ENCODE data around the gene DNAJC18.

The DNAJC18 gene

GRCh38 chr5:139418793-139419192, 20.5 kb downstream of the DNAJC18 start:
- H3K27ac ChIP-seq: no peak overlapping the region
- no peak overlapping the region for H3K4me3 ChIP-seq (ENCODE audit: low read depth in 1 of 2, low read length in 1 of 2)
- H3K27me3 ChIP-seq: no peaks in the 10 kb centered on the region
- no peaks in the 10 kb centered on the region for H3K9me3 ChIP-seq
- no peak for TF ChIP-seq CTCF (IDR thresholded peaks at IDR 0.05)
- no peaks in the 10 kb centered on the region for H3K36me3 ChIP-seq
- H3K4me1 ChIP-seq (ENCODE audit: control insufficient read depth in 1 of 2, insufficient read depth in 1 of 2, low read depth in 1 of 2, low read length in 1 of 2): no peaks in the 10 kb centered on the region

- H3K27ac ChIP-seq: no peak overlapping the region
- H3K4me3 ChIP-seq (ENCODE audit: low read depth in 1 of 2, low read length in 1 of 2): no peak overlapping the region
- TF ChIP-seq CTCF (IDR thresholded peaks at IDR 0.05): no peak
- H3K4me1 ChIP-seq (ENCODE audit: control insufficient read depth in 1 of 2, insufficient read depth in 1 of 2, low read depth in 1 of 2, low read length in 1 of 2): no peaks in the 10 kb centered on the region
- H3K36me3 ChIP-seq: no peaks in the 10 kb centered on the region
- H3K9me3 ChIP-seq: no peaks in the 10 kb centered on the region
- no peaks in the 10 kb centered on the region for H3K27me3 ChIP-seq
Measured at GRCh38 chr5:139417214-139417613, 22.1 kb downstream of the DNAJC18 start.

DNA sequence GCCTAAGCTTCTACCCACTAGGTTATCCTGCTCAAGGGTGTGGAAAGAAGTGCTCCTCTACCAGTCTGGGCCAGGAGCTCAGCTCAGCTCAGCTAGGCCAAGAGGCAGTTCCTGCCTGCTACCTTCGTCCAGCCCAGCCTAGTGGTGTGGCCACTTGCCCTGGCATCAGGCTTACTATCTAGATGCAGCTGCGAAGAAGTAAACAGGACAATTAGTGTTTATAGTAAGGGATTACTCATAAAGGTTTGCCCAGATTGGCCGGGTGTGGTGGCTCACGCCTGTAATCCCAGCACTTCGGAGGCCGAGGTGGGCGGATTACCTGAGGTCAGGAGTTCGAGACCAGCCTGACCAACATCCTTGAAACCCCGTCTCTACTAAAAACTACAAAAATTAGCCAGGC, 22.7 kb downstream of the DNAJC18 start:
- H3K4me1 ChIP-seq (ENCODE audit: control insufficient read depth in 1 of 2, insufficient read depth in 1 of 2, low read depth in 1 of 2, low read length in 1 of 2): no peaks in the 10 kb centered on the region
- TF ChIP-seq CTCF (IDR thresholded peaks at IDR 0.05): no peak

GRCh38 chr5:139415869-139416268, 23.5 kb downstream of the DNAJC18 start:
- no peak for TF ChIP-seq CTCF (IDR thresholded peaks at IDR 0.05)
- H3K36me3 ChIP-seq: no peaks in the 10 kb centered on the region
- H3K9me3 ChIP-seq: no peaks in the 10 kb centered on the region
- no peaks in the 10 kb centered on the region for H3K4me1 ChIP-seq (ENCODE audit: control insufficient read depth in 1 of 2, insufficient read depth in 1 of 2, low read depth in 1 of 2, low read length in 1 of 2)
- H3K27me3 ChIP-seq: no peaks in the 10 kb centered on the region
- no peak overlapping the region for H3K4me3 ChIP-seq (ENCODE audit: low read depth in 1 of 2, low read length in 1 of 2)
- H3K27ac ChIP-seq: no peak overlapping the region

More for the DNA sequence above, 22.7 kb downstream of the DNAJC18 start:
- no peaks in the 10 kb centered on the region for H3K27me3 ChIP-seq
- H3K4me3 ChIP-seq (ENCODE audit: low read depth in 1 of 2, low read length in 1 of 2): no peak overlapping the region
- H3K27ac ChIP-seq: no peak overlapping the region
- no peaks in the 10 kb centered on the region for H3K9me3 ChIP-seq
- H3K36me3 ChIP-seq: no peaks in the 10 kb centered on the region

DNA sequence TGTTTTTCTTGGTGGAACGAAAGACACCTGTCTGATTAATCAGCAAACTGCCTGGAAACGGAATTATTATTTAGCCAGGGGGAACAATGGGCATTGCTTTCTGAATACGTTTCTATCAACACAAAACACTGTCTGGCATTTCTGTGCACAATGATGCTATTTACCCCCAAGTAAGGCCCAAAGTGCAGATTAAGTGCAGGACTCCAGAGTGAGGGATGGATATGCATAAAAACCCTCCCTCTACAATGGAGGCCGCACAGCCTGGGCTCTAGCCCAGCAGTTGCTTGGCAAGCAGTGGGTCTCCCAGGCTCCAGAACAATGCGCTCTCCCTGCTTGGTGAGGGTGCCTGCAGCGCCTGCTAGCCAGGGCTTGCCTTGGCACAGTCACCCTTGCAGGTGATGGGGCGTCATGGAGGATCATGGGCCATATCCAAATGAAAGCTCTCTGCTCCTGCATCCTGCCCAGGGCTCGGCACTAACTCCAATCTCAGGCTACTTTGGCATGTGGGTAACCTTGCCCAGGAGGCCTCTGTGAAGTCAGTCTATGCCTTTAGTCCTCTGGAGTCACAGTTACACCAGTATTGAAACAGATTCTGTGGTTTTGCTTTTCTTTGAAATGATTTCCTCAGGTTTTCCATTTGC, 24.0 kb downstream of the DNAJC18 start:
- H3K36me3 ChIP-seq: no peaks in the 10 kb centered on the region
- H3K4me1 ChIP-seq (ENCODE audit: control insufficient read depth in 1 of 2, insufficient read depth in 1 of 2, low read depth in 1 of 2, low read length in 1 of 2): no peaks in the 10 kb centered on the region
- H3K27ac ChIP-seq: no peak overlapping the region
- no peaks in the 10 kb centered on the region for H3K9me3 ChIP-seq
- TF ChIP-seq CTCF (IDR thresholded peaks at IDR 0.05): no peak
- no peak overlapping the region for H3K4me3 ChIP-seq (ENCODE audit: low read depth in 1 of 2, low read length in 1 of 2)
- H3K27me3 ChIP-seq: no peaks in the 10 kb centered on the region
